Measurements from ENCODE around the gene ZNF281.
A peak's percentile ranks its signal among the peaks of the same experiment; 100 is the strongest.
"Not testable (repeated sequence)": the region's sequence is repeated elsewhere in the genome, so short reads cannot be mapped to it uniquely, and the experiment has no call there.

Gene ZNF281

GRCh38 chr1:200428482-200429205 is 18.8 kb upstream of the ZNF281 start:
- FAIRE-seq, result peak; percentile 48
- peak; percentile 17 for DNase-seq (ENCODE audit: low spot score)

- no peak for FAIRE-seq
Observed at GRCh38 chr1:200427744-200428143, 17.9 kb upstream of the ZNF281 start.

GRCh38 chr1:200426196-200426595 is 16.4 kb upstream of the ZNF281 start:
- FAIRE-seq, result no peak
- no peak for DNase-seq (ENCODE audit: low spot score)

More at GRCh38 chr1:200427744-200428143, 17.9 kb upstream of the ZNF281 start:
- DNase-seq (ENCODE audit: low spot score), result no peak

GRCh38 chr1:200423235-200423634 is 13.4 kb upstream of the ZNF281 start:
- FAIRE-seq (no peak), DNase-seq (ENCODE audit: low spot score) (no peak)

- no peak for FAIRE-seq
- DNase-seq (ENCODE audit: low spot score), result no peak
Observed at GRCh38 chr1:200422211-200422610, 12.4 kb upstream of the ZNF281 start.

GRCh38 chr1:200415789-200416593 is 6.2 kb upstream of the ZNF281 start:
- FAIRE-seq (peak; percentile 93), DNase-seq (ENCODE audit: low spot score) (peak; percentile 91)

- DNase-seq (ENCODE audit: low spot score), result no peak
- FAIRE-seq, result no peak
Observed at GRCh38 chr1:200415227-200415626, 5.4 kb upstream of the ZNF281 start.

GRCh38 chr1:200414657-200415056 is 4.8 kb upstream of the ZNF281 start:
- DNase-seq (ENCODE audit: low spot score) (no peak), FAIRE-seq (no peak)

- not testable (repeated sequence) for DNase-seq (ENCODE audit: low spot score); FAIRE-seq
Observed at GRCh38 chr1:200413766-200414165, 3.9 kb upstream of the ZNF281 start.

GRCh38 chr1:200411406-200412257 is 1.8 kb upstream of the ZNF281 start:
- FAIRE-seq (no peak), DNase-seq (ENCODE audit: low spot score) (no peak)

- DNase-seq (ENCODE audit: low spot score) (no peak), FAIRE-seq (no peak)
Observed at GRCh38 chr1:200410566-200410878, 686 bp upstream of the ZNF281 start.

GRCh38 chr1:200409203-200409760 is 554 bp downstream of the ZNF281 start:
- no peak for FAIRE-seq
- no peak for DNase-seq (ENCODE audit: low spot score)

GRCh38 chr1:200406161-200406797 is 3.6 kb downstream of the ZNF281 start:
- no peak for DNase-seq (ENCODE audit: low spot score)
- no peak for FAIRE-seq

GRCh38 chr1:200405264-200405663 is 4.6 kb downstream of the ZNF281 start:
- no peak for DNase-seq (ENCODE audit: low spot score)
- no peak for FAIRE-seq

- FAIRE-seq (no peak), DNase-seq (ENCODE audit: low spot score) (no peak)
Observed at GRCh38 chr1:200401708-200402107, 8.1 kb downstream of the ZNF281 start.

GRCh38 chr1:200401263-200401662 is 8.6 kb downstream of the ZNF281 start:
- peak; percentile 45 for FAIRE-seq
- DNase-seq (ENCODE audit: low spot score), result no peak

- no peak for FAIRE-seq
Observed at GRCh38 chr1:200400556-200400955, 9.3 kb downstream of the ZNF281 start.

GRCh38 chr1:200399860-200400259 is 10.0 kb downstream of the ZNF281 start:
- FAIRE-seq, result peak; percentile 24
- DNase-seq (ENCODE audit: low spot score), result no peak

More at GRCh38 chr1:200400556-200400955, 9.3 kb downstream of the ZNF281 start:
- DNase-seq (ENCODE audit: low spot score), result no peak

- no peak for FAIRE-seq
- DNase-seq (ENCODE audit: low spot score), result no peak
Observed at GRCh38 chr1:200398373-200398772, 11.5 kb downstream of the ZNF281 start.

- FAIRE-seq, result no peak
Observed at GRCh38 chr1:200392625-200393185, 17.1 kb downstream of the ZNF281 start.

GRCh38 chr1:200391747-200392146 is 18.1 kb downstream of the ZNF281 start:
- FAIRE-seq (no peak), DNase-seq (ENCODE audit: low spot score) (no peak)

More at GRCh38 chr1:200392625-200393185, 17.1 kb downstream of the ZNF281 start:
- DNase-seq (ENCODE audit: low spot score), result no peak

Data from RCC 7860 (cell line).